Tibial artery (tissue), 4 donors: ENCODE results near the gene RANBP10.

Experiments
- DNase-seq, 2 donors: peaks; one replicate each; pipeline ENCODE4 v3.0.0-alpha.2; 2019
- H3K27ac ChIP-seq, 2 donors: fragments of 200-600 bp; sonication (generic) in 1 of 2; 1 replicate in 1 of 2; 2 replicates in 1 of 2; pipeline ENCODE4 v1.5.1; 2018 to 2019; ENCODE audit warnings: mild to moderate bottlenecking in 1 of 2
- H3K27me3 ChIP-seq, 2 donors: fragments of 200-600 bp; sonication (generic) in 1 of 2; one replicate each; pipeline versions ENCODE4 v1.5.1 to v1.6.0; 2016 to 2019
- H3K36me3 ChIP-seq, 3 donors: fragments of 200-600 bp; sonication (generic) in 2 of 3; one replicate each; pipeline ENCODE4 v1.5.1; 2016 to 2019; ENCODE audit warnings: mild to moderate bottlenecking in 2 of 3
- H3K4me1 ChIP-seq, 4 donors: fragments of 200-600 bp; sonication (generic) in 2 of 4; 1 replicate in 3 of 4; 2 replicates in 1 of 4; pipeline ENCODE4 v1.5.1; 2016 to 2019
- H3K4me3 ChIP-seq, 2 donors: fragments of 200-600 bp; sonication (generic) in 1 of 2; 1 replicate in 1 of 2; 2 replicates in 1 of 2; pipeline ENCODE4 v1.5.1; 2018 to 2019; ENCODE audit warnings: mild to moderate bottlenecking in 2 of 2
- H3K9me3 ChIP-seq, 3 donors: fragments of 200-600 bp; sonication (generic) in 1 of 3; one replicate each; pipeline ENCODE4 v1.5.1; 2016 to 2019
- CTCF ChIP-seq, 2 experiments: fragments of 200-600 bp in 1 of 2; fragments of 450-650 bp in 1 of 2; IDR thresholded peaks; one replicate each; pipeline ENCODE4 v1.5.1; 2017 to 2019; ENCODE audit warnings: antibody characterized with exemption in 2 of 2, mild to moderate bottlenecking in 1 of 2, moderate library complexity in 1 of 2
- intact Hi-C: fragments of 100-400 bp; cut with DNase I; formaldehyde crosslinking; loops from one replicate; pipeline ENCODE4 v1.15.0; 2023; ENCODE audit warnings: low total_unique reads

Gene RANBP10

GRCh38 chr16:67846320-67847063, 40.1 kb upstream of the RANBP10 start, which contains the start of gene NUTF2:
Gene NUTF2 (plus strand): TSS chr16:67846933. CDS start chr16:67865131, 18,198 bp downstream.
- Histone ChIP-seq H3K9me3 (no peaks in the 10 kb centered on the region), H3K36me3 (no peaks in the 10 kb centered on the region), H3K4me1 (peaks cover 11 to 68% (median 49%) of the 10 kb centered on the region in 4 donors), H3K27me3 (no peaks in the 10 kb centered on the region), H3K27ac (peak within 1 kb of the TSS; percentile 97 to 99), H3K4me3 (peak within 1 kb of the TSS; percentile 73 to 80)
- peak in 1 of 2 experiments; percentile 5 for TF ChIP-seq CTCF (IDR thresholded peaks at IDR 0.05)
- intact Hi-C loops: no loop called here
- peak; percentile 96 to 97 for DNase-seq

GRCh38 chr16:67846063-67846319, 39.6 kb upstream of the RANBP10 start:
- Histone ChIP-seq H3K4me3 (peak overlapping the region; percentile 73 to 80), H3K4me1 (peaks cover 15 to 69% (median 51%) of the 10 kb centered on the region in 4 donors), H3K27ac (peak overlapping the region; percentile 97 to 99), H3K27me3 (no peaks in the 10 kb centered on the region), H3K9me3 (no peaks in the 10 kb centered on the region), H3K36me3 (no peaks in the 10 kb centered on the region)
- DNase-seq: no peak
- TF ChIP-seq CTCF (IDR thresholded peaks at IDR 0.05): no peak
- intact Hi-C loops: no loop called here

GRCh38 chr16:67845291-67846062, 39.1 kb upstream of the RANBP10 start:
- Histone ChIP-seq H3K36me3 (no peaks in the 10 kb centered on the region), H3K27me3 (no peaks in the 10 kb centered on the region), H3K27ac (peak overlapping the region; percentile 97 to 99), H3K4me3 (peak overlapping the region; percentile 73 to 80), H3K4me1 (peaks cover 15 to 64% (median 51%) of the 10 kb centered on the region in 4 donors), H3K9me3 (no peaks in the 10 kb centered on the region)
- no peak for TF ChIP-seq CTCF (IDR thresholded peaks at IDR 0.05)
- intact Hi-C loops: no loop called here
- DNase-seq: no peak

- Histone ChIP-seq H3K27ac (peak overlapping the region; percentile 97 to 99), H3K4me1 (peaks cover 15 to 61% (median 49%) of the 10 kb centered on the region in 4 donors), H3K27me3 (no peaks in the 10 kb centered on the region), H3K4me3 (peak overlapping the region; percentile 66 to 81), H3K36me3 (no peaks in the 10 kb centered on the region), H3K9me3 (no peaks in the 10 kb centered on the region)
- intact Hi-C loops: no loop called here
- peak in 1 of 2 experiments; percentile 15 for TF ChIP-seq CTCF (IDR thresholded peaks at IDR 0.05)
- DNase-seq: no peak
These were observed 38.1 kb upstream of the RANBP10 start for GRCh38 chr16:67844497-67844896.

- Histone ChIP-seq H3K36me3 (no peaks in the 10 kb centered on the region), H3K27me3 (no peaks in the 10 kb centered on the region), H3K4me1 (peaks cover 15 to 52% (median 42%) of the 10 kb centered on the region in 4 donors), H3K4me3 (peak overlapping the region; percentile 66 to 81), H3K9me3 (no peaks in the 10 kb centered on the region), H3K27ac (peak overlapping the region; percentile 97 to 99)
- no peak for TF ChIP-seq CTCF (IDR thresholded peaks at IDR 0.05)
- no peak for DNase-seq
- intact Hi-C loops: no loop called here
These were observed 37.0 kb upstream of the RANBP10 start for GRCh38 chr16:67843343-67843765.
